ENCODE results near the gene RB1. TPM values are rescaled to one million over a fixed set of nuclear protein-coding genes. Genes with fewer than 3 reads are reported as not detected.

RB1 gene
- total and polyA plus RNA-seq, 2 donors (not counting 1 experiment from before 2014, with no cell fraction given), result 24.0 to 70.4 TPM

DNA sequence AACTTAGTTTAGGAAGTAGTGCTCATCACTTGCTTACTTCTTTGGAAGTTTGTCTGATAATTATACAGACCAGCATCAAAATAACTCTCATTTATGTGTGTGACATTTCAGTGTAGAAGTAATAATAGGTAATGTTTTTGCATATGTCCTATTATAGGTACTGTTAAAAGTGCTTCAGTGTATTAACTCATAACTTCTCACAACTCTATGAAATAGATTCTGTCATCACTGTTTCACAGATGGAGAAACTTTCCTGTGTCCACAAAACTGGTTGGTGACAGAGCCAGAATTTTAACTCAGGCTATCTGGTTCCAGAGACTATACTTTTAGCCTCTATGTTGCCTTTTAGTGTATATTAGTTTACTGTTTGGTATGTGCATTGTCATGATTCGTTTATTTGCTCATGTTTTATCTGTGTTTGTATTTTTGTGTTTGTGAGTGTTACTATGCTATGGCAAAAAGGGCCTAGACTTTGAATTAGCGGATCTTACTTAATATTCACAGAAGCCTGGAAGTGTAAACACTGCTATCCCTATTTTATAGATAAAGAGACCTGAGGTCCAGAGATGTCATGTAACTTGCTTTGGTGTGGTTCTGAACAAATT, 96.6 kb downstream of the RB1 start:
- no peak for DNase-seq

DNA sequence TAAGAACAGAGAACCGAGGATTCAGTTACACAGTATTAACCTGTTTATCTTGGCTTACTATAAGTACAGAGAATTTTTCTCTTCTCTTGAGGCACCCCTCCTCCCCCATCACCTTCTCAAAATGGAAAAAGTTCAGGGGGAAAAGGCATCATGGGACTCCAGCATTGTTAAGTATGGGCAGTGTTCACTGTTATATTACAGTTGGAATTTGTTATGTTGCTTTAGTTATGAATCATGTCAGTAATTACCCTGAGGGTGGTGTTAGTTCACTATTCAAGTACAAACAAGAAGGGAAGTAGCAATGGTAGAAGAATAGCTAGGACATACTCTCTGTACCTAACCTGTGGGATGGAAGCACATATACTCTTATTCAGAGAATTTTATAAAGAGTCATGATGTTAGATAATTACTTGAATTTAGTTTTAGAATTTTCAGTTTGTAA, 97.3 kb downstream of the RB1 start:
- no peak overlapping the region for H3K4me2 ChIP-seq (replicated peaks; ENCODE audit: low read depth, low read length, poor library complexity, severe bottlenecking)
- no peak overlapping the region for H3K4me3 Mint-ChIP-seq
- peaks cover 0 to 7% of the 10 kb centered on the region in 2 experiments for H3K36me3 ChIP-seq (replicated peaks in 1 of 2; ENCODE audit: control extremely low read depth in 1 of 2, control insufficient read depth in 1 of 2, extremely low read depth in 1 of 2, insufficient read depth in 2 of 2, low read length in 1 of 2)
- H3K4me1 Mint-ChIP-seq, result peaks cover 10% of the 10 kb centered on the region
- H3K9me3 ChIP-seq (ENCODE audit: control extremely low read depth in 1 of 3, control insufficient read depth in 2 of 3, insufficient read depth in 1 of 3, low read length in 2 of 3), result no peaks in the 10 kb centered on the region
- POLR2A ChIA-PET, result no interaction called here
- H3K9me3 Mint-ChIP-seq (ENCODE audit: insufficient read depth), result no peaks in the 10 kb centered on the region
- CTCF ChIA-PET, result interaction anchor here (0.6 to 1.2 kb wide), 5 partner anchors 26 to 181 kb away, joined by 3 to 10 read pairs (median 3); no protein-coding TSS in a partner anchor
- H3K4me1 ChIP-seq (ENCODE audit: control insufficient read depth in 2 of 2, insufficient read depth in 2 of 2, low read length in 2 of 2), result no peaks in the 10 kb centered on the region
- no peaks in the 10 kb centered on the region for H4K20me1 ChIP-seq (ENCODE audit: control insufficient read depth, insufficient read depth, low read length, poor library complexity, severe bottlenecking)
- no peak overlapping the region for H2AFZ ChIP-seq (ENCODE audit: insufficient read depth, low read depth, low read length, poor library complexity, severe bottlenecking)
- DNase-seq (no peak), ATAC-seq (ENCODE audit: low read depth) (no peak)
- H3K27me3 Mint-ChIP-seq, result no peaks in the 10 kb centered on the region
- H3K27me3 ChIP-seq (replicated peaks in 1 of 4; ENCODE audit: control extremely low read depth in 1 of 4, control insufficient read depth in 3 of 4, insufficient read depth in 4 of 4, low read length in 3 of 4), result no peaks in the 10 kb centered on the region
- no peak for TF ChIP-seq EZH2 (IDR thresholded peaks at IDR 0.05; ENCODE audit: borderline replicate concordance, insufficient read depth, low read depth, low read length, poor library complexity, severe bottlenecking)
- TF ChIP-seq, protein P1, sequence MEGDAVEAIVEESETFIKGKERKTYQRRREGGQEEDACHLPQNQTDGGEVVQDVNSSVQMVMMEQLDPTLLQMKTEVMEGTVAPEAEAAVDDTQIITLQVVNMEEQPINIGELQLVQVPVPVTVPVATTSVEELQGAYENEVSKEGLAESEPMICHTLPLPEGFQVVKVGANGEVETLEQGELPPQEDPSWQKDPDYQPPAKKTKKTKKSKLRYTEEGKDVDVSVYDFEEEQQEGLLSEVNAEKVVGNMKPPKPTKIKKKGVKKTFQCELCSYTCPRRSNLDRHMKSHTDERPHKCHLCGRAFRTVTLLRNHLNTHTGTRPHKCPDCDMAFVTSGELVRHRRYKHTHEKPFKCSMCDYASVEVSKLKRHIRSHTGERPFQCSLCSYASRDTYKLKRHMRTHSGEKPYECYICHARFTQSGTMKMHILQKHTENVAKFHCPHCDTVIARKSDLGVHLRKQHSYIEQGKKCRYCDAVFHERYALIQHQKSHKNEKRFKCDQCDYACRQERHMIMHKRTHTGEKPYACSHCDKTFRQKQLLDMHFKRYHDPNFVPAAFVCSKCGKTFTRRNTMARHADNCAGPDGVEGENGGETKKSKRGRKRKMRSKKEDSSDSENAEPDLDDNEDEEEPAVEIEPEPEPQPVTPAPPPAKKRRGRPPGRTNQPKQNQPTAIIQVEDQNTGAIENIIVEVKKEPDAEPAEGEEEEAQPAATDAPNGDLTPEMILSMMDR (IDR thresholded peaks at IDR 0.05), result no peak
- H3K4me3 ChIP-seq (ENCODE audit: control extremely low read depth in 1 of 5, extremely low read depth in 1 of 5, insufficient read depth in 1 of 5, low read depth in 2 of 5, low read length in 4 of 5), result no peak overlapping the region
- no CpG with 5 or more reads among the region's 1 CpG for WGBS (ENCODE audit: insufficient coverage)
- no peak overlapping the region for H3K9ac ChIP-seq (ENCODE audit: low read length)
- no peak overlapping the region for H3K27ac Mint-ChIP-seq
- H3K79me2 ChIP-seq (ENCODE audit: control insufficient read depth, insufficient read depth, low read length), result no peaks in the 10 kb centered on the region
- intact Hi-C loops (cut with micrococcal nuclease), result loop anchor here (2.0 kb wide), 1 partner anchor 180 kb away; no protein-coding TSS in a partner anchor
- H3K27ac ChIP-seq (ENCODE audit: low read length in 2 of 2), result no peak overlapping the region

More for the DNA sequence above, 96.6 kb downstream of the RB1 start:
- Mint-ChIP-seq H3K27me3 (no peaks in the 10 kb centered on the region), H3K4me3 (no peak overlapping the region), H3K9me3 (ENCODE audit: insufficient read depth) (peaks cover 2% of the 10 kb centered on the region), H3K4me1 (peaks cover 10% of the 10 kb centered on the region), H3K27ac (no peak overlapping the region)
- Histone ChIP-seq H2AFZ (ENCODE audit: insufficient read depth, low read depth, low read length, poor library complexity, severe bottlenecking) (no peak overlapping the region), H3K4me3 (ENCODE audit: control extremely low read depth in 1 of 5, extremely low read depth in 1 of 5, insufficient read depth in 1 of 5, low read depth in 2 of 5, low read length in 4 of 5) (no peak overlapping the region), H4K20me1 (ENCODE audit: control insufficient read depth, insufficient read depth, low read length, poor library complexity, severe bottlenecking) (no peaks in the 10 kb centered on the region), H3K9me3 (ENCODE audit: control extremely low read depth in 1 of 3, control insufficient read depth in 2 of 3, insufficient read depth in 1 of 3, low read length in 2 of 3) (no peaks in the 10 kb centered on the region), H3K79me2 (ENCODE audit: control insufficient read depth, insufficient read depth, low read length) (no peaks in the 10 kb centered on the region), H3K4me1 (ENCODE audit: control insufficient read depth in 2 of 2, insufficient read depth in 2 of 2, low read length in 2 of 2) (no peaks in the 10 kb centered on the region), H3K4me2 (replicated peaks; ENCODE audit: low read depth, low read length, poor library complexity, severe bottlenecking) (no peak overlapping the region), H3K9ac (ENCODE audit: low read length) (no peak overlapping the region), H3K27me3 (replicated peaks in 1 of 4; ENCODE audit: control extremely low read depth in 1 of 4, control insufficient read depth in 3 of 4, insufficient read depth in 4 of 4, low read length in 3 of 4) (no peaks in the 10 kb centered on the region), H3K27ac (ENCODE audit: low read length in 2 of 2) (no peak overlapping the region), H3K36me3 (replicated peaks in 1 of 2; ENCODE audit: control extremely low read depth in 1 of 2, control insufficient read depth in 1 of 2, extremely low read depth in 1 of 2, insufficient read depth in 2 of 2, low read length in 1 of 2) (peaks cover 4 to 7% of the 10 kb centered on the region in 2 experiments)
- intact Hi-C loops (cut with micrococcal nuclease), result loop anchor here (2.0 kb wide), 1 partner anchor 181 kb away; no protein-coding TSS in a partner anchor
- ChIA-PET CTCF (interaction anchor here (0.6 to 2.5 kb wide), 2 partner anchors 180 to 229 kb away, joined by 4 to 14 read pairs; no protein-coding TSS in a partner anchor), POLR2A (no interaction called here)
- no CpG with 5 or more reads among the region's 2 CpGs for WGBS (ENCODE audit: insufficient coverage)
- no peak for TF ChIP-seq EZH2 (IDR thresholded peaks at IDR 0.05; ENCODE audit: borderline replicate concordance, insufficient read depth, low read depth, low read length, poor library complexity, severe bottlenecking)
- TF ChIP-seq, protein P1 (IDR thresholded peaks at IDR 0.05), result no peak
- no peak for ATAC-seq (ENCODE audit: low read depth)

Data from B cell (primary cell).